HEK293 (cell line): ENCODE measurements around the gene ATP8A2.

ENCODE experiments used
- ELK4 ChIP-seq: IDR thresholded peaks from 2 replicates; pipeline ENCODE4 v1.6.1; 2011; ENCODE audit warnings: mild to moderate bottlenecking, low read depth, low read length, borderline replicate concordance
- SP2 ChIP-seq: fragments of 450-650 bp; formaldehyde crosslinking; IDR thresholded peaks from 2 replicates; pipeline ENCODE4 v1.5.1; 2016; ENCODE audit warnings: missing biosample characterization, missing genetic modification characterization
- ZFP3 ChIP-seq: fragments of 450-650 bp; formaldehyde crosslinking; IDR thresholded peaks from 2 replicates; pipeline ENCODE4 v1.5.1; 2016; ENCODE audit warnings: low read depth, missing biosample characterization, missing genetic modification characterization
- ZNF335 ChIP-seq: fragments of 450-650 bp; formaldehyde crosslinking; conservative IDR thresholded peaks from 2 replicates; pipeline ENCODE4 v1.5.1; 2016; ENCODE audit warnings: missing biosample characterization, missing genetic modification characterization
- ZNF600 ChIP-seq: fragments of 450-650 bp; formaldehyde crosslinking; IDR thresholded peaks from 2 replicates; pipeline ENCODE4 v1.5.1; 2016; ENCODE audit warnings: missing biosample characterization, missing genetic modification characterization
- ZNF830 ChIP-seq: fragments of 450-650 bp; IDR thresholded peaks from 2 replicates; pipeline ENCODE4 v1.5.0; 2018; ENCODE audit warnings: missing biosample characterization, missing genetic modification characterization, low read depth, mild to moderate bottlenecking, moderate library complexity
- TF ChIP-seq, protein P1 (sequence below): fragments of 450-650 bp; formaldehyde crosslinking; IDR thresholded peaks from 2 replicates; pipeline ENCODE4 v1.5.1; 2016; ENCODE audit warnings: missing biosample characterization, missing genetic modification characterization
- TF ChIP-seq, protein P2 (sequence below): fragments of 450-650 bp; formaldehyde crosslinking; IDR thresholded peaks from 2 replicates; pipeline ENCODE4 v1.5.1; 2016; ENCODE audit warnings: missing biosample characterization, missing genetic modification characterization, borderline replicate concordance
- TF ChIP-seq, protein P3 (sequence below): fragments of 450-650 bp; formaldehyde crosslinking; IDR thresholded peaks from 2 replicates; pipeline ENCODE4 v1.5.1; 2016; ENCODE audit warnings: missing biosample characterization, missing genetic modification characterization

GRCh38 chr13:25502551-25502950, 130.8 kb downstream of the ATP8A2 start:
- TF ChIP-seq, protein P1, sequence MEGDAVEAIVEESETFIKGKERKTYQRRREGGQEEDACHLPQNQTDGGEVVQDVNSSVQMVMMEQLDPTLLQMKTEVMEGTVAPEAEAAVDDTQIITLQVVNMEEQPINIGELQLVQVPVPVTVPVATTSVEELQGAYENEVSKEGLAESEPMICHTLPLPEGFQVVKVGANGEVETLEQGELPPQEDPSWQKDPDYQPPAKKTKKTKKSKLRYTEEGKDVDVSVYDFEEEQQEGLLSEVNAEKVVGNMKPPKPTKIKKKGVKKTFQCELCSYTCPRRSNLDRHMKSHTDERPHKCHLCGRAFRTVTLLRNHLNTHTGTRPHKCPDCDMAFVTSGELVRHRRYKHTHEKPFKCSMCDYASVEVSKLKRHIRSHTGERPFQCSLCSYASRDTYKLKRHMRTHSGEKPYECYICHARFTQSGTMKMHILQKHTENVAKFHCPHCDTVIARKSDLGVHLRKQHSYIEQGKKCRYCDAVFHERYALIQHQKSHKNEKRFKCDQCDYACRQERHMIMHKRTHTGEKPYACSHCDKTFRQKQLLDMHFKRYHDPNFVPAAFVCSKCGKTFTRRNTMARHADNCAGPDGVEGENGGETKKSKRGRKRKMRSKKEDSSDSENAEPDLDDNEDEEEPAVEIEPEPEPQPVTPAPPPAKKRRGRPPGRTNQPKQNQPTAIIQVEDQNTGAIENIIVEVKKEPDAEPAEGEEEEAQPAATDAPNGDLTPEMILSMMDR (tag by site-specific recombination), result no peak
- TF ChIP-seq ELK4, result no peak
- TF ChIP-seq SP2 (tag by site-specific recombination), result no peak
- TF ChIP-seq ZNF830, result no peak
- TF ChIP-seq, protein P2, sequence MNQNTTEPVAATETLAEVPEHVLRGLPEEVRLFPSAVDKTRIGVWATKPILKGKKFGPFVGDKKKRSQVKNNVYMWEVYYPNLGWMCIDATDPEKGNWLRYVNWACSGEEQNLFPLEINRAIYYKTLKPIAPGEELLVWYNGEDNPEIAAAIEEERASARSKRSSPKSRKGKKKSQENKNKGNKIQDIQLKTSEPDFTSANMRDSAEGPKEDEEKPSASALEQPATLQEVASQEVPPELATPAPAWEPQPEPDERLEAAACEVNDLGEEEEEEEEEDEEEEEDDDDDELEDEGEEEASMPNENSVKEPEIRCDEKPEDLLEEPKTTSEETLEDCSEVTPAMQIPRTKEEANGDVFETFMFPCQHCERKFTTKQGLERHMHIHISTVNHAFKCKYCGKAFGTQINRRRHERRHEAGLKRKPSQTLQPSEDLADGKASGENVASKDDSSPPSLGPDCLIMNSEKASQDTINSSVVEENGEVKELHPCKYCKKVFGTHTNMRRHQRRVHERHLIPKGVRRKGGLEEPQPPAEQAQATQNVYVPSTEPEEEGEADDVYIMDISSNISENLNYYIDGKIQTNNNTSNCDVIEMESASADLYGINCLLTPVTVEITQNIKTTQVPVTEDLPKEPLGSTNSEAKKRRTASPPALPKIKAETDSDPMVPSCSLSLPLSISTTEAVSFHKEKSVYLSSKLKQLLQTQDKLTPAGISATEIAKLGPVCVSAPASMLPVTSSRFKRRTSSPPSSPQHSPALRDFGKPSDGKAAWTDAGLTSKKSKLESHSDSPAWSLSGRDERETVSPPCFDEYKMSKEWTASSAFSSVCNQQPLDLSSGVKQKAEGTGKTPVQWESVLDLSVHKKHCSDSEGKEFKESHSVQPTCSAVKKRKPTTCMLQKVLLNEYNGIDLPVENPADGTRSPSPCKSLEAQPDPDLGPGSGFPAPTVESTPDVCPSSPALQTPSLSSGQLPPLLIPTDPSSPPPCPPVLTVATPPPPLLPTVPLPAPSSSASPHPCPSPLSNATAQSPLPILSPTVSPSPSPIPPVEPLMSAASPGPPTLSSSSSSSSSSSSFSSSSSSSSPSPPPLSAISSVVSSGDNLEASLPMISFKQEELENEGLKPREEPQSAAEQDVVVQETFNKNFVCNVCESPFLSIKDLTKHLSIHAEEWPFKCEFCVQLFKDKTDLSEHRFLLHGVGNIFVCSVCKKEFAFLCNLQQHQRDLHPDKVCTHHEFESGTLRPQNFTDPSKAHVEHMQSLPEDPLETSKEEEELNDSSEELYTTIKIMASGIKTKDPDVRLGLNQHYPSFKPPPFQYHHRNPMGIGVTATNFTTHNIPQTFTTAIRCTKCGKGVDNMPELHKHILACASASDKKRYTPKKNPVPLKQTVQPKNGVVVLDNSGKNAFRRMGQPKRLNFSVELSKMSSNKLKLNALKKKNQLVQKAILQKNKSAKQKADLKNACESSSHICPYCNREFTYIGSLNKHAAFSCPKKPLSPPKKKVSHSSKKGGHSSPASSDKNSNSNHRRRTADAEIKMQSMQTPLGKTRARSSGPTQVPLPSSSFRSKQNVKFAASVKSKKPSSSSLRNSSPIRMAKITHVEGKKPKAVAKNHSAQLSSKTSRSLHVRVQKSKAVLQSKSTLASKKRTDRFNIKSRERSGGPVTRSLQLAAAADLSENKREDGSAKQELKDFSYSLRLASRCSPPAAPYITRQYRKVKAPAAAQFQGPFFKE (tag by site-specific recombination), result no peak
- TF ChIP-seq, protein P3, sequence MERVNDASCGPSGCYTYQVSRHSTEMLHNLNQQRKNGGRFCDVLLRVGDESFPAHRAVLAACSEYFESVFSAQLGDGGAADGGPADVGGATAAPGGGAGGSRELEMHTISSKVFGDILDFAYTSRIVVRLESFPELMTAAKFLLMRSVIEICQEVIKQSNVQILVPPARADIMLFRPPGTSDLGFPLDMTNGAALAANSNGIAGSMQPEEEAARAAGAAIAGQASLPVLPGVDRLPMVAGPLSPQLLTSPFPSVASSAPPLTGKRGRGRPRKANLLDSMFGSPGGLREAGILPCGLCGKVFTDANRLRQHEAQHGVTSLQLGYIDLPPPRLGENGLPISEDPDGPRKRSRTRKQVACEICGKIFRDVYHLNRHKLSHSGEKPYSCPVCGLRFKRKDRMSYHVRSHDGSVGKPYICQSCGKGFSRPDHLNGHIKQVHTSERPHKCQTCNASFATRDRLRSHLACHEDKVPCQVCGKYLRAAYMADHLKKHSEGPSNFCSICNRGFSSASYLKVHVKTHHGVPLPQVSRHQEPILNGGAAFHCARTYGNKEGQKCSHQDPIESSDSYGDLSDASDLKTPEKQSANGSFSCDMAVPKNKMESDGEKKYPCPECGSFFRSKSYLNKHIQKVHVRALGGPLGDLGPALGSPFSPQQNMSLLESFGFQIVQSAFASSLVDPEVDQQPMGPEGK, result no peak
- TF ChIP-seq ZFP3 (tag by site-specific recombination), result no peak
- no peak for TF ChIP-seq ZNF335 (tag by site-specific recombination)
- TF ChIP-seq ZNF600 (tag by site-specific recombination), result no peak
